Transverse colon (tissue), 4 donors: ENCODE results near the gene KRTAP1-3.

ENCODE experiments used
- POLR2A ChIP-seq: fragments of 450-650 bp; IDR thresholded peaks from one replicate; pipeline ENCODE4 v1.6.1; 2016; ENCODE audit warnings: antibody characterized with exemption, mild to moderate bottlenecking, moderate library complexity
- POLR2AphosphoS5 ChIP-seq, 3 donors: sonication (generic); formaldehyde crosslinking; IDR thresholded peaks; one replicate each; pipeline ENCODE4 v1.6.1; 2016; ENCODE audit warnings: antibody characterized with exemption in 3 of 3
- TF ChIP-seq, protein P1 (sequence below), 5 experiments: fragments of 200-600 bp in 3 of 5; fragments of 450-650 bp in 2 of 5; sonication (generic) in 3 of 5; IDR thresholded peaks; 1 replicate in 2 of 5; 2 replicates in 3 of 5; pipeline ENCODE4 v1.5.1; 2016 to 2017; ENCODE audit warnings: antibody characterized with exemption in 5 of 5, inconsistent platforms in 3 of 5, mild to moderate bottlenecking in 2 of 5, moderate library complexity in 1 of 5

- TF ChIP-seq, protein P1, sequence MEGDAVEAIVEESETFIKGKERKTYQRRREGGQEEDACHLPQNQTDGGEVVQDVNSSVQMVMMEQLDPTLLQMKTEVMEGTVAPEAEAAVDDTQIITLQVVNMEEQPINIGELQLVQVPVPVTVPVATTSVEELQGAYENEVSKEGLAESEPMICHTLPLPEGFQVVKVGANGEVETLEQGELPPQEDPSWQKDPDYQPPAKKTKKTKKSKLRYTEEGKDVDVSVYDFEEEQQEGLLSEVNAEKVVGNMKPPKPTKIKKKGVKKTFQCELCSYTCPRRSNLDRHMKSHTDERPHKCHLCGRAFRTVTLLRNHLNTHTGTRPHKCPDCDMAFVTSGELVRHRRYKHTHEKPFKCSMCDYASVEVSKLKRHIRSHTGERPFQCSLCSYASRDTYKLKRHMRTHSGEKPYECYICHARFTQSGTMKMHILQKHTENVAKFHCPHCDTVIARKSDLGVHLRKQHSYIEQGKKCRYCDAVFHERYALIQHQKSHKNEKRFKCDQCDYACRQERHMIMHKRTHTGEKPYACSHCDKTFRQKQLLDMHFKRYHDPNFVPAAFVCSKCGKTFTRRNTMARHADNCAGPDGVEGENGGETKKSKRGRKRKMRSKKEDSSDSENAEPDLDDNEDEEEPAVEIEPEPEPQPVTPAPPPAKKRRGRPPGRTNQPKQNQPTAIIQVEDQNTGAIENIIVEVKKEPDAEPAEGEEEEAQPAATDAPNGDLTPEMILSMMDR (IDR thresholded peaks at IDR 0.05), result no peak
- TF ChIP-seq POLR2A (no peak), POLR2AphosphoS5 (IDR thresholded peaks at IDR 0.05) (no peak)
Measured at GRCh38 chr17:41054025-41054424, 19.4 kb upstream of the KRTAP1-3 start.
